LNCAP (cell line): ENCODE measurements around the gene KNDC1.

ENCODE experiments used
- TF ChIP-seq, protein P1 (sequence below): fragments of 450-650 bp; IDR thresholded peaks from 2 replicates; pipeline ENCODE4 v1.5.1; 2017; ENCODE audit warnings: mild to moderate bottlenecking

The KNDC1 gene

DNA sequence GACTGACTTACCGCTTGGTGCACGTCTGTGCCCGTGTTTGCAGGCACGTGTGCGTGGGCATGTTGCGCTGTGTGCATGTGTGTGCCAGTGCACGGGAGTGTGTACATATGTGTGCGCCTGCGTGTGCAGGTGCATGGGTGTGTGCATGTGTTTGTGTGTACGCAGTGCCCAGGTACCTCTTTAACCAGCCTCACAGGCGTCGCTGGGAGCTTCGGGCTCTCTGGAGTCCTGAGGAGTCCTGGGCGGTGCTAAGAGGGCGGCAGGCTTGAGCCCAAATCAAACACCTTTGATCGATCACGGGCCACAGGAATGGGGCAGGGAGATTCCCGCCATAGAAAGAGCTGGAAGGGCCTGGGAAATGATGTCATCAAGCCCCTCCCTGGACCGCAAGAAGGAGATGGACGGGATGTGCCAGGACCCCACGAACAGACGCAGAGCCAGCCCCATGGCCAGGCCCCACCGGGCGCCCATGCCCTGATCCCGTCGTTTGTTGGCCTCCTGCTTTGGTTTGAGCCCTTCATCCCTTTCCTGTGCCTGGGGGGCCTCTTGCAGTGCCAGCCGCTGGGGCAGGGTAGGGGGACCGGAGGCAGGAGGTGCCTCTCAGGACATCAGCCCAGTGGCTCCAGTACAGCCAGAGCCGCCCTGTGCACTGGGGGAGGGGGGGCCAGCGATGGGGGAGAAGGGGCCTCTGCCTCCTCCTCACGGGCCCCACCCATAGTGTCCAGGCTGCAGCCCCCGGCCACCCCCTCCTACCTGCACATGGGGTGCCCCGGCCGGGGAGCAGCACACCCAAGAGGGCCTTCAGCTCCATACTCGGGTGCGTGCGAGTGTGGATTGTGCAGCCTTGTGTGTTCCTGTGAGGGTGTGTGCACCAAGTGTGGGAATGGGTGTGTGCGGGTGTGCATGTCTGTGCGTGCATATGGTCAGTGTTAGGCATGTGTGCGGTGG, 5.8 kb downstream of the KNDC1 start:
- TF ChIP-seq, protein P1, sequence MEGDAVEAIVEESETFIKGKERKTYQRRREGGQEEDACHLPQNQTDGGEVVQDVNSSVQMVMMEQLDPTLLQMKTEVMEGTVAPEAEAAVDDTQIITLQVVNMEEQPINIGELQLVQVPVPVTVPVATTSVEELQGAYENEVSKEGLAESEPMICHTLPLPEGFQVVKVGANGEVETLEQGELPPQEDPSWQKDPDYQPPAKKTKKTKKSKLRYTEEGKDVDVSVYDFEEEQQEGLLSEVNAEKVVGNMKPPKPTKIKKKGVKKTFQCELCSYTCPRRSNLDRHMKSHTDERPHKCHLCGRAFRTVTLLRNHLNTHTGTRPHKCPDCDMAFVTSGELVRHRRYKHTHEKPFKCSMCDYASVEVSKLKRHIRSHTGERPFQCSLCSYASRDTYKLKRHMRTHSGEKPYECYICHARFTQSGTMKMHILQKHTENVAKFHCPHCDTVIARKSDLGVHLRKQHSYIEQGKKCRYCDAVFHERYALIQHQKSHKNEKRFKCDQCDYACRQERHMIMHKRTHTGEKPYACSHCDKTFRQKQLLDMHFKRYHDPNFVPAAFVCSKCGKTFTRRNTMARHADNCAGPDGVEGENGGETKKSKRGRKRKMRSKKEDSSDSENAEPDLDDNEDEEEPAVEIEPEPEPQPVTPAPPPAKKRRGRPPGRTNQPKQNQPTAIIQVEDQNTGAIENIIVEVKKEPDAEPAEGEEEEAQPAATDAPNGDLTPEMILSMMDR: no peak

DNA sequence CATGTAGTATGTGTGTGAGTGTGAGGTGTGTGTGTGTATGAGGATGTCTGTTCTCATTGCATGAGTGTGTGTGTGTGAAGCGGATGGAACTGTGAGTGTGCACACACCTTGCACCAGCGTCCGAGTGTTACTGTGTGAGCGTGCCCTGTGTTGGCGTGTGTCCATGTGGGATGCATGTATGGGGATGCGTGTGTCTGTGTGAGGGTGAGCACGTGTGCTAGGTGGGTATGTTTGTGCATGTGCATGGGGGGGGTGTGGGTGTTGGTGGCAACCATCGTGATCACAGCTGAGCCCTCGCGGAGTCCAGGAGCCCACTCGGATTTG, 6.4 kb downstream of the KNDC1 start:
- TF ChIP-seq, protein P1: no peak

DNA sequence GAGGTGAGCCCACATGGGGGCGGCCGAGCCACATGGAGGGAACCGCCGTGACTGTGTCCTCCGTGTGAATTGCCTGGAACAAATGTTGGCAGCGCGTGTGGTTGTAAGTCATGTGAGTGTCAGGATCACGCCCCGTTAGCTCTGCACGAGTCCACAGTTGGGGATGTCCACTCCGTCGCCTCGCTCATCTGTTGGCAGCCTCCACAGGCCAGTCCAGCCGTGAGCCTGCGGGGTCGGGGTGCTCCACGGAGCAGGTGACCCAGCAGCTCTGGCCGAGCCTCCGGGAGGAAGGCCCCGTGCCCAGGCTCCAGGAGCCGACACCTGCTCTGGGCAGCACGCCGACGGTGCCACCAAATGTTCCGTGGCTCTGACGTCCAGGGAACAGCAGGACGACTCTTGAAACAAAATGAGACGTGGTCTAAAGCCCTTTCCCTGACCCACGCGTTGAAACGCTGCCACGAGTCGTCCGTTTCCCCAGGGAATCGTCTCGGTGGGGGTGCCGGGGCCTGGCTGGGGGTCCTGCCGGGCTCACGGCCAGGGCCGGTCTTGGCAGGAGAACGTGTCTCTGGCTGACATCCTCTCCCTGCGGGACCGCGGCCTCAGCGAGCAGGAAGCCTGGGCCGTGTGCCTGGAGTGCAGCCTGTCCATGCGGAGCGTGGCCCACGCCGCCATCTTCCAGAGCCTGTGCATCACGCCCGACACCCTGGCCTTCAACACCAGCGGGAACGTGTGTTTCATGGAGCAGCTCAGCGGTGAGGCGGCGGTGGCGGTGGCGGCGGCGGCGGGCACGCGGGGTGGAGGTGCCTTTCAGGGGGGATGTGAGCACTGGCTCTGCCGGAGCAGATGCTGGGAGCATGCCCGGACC, 7.0 kb downstream of the KNDC1 start:
- TF ChIP-seq, protein P1: no peak

DNA sequence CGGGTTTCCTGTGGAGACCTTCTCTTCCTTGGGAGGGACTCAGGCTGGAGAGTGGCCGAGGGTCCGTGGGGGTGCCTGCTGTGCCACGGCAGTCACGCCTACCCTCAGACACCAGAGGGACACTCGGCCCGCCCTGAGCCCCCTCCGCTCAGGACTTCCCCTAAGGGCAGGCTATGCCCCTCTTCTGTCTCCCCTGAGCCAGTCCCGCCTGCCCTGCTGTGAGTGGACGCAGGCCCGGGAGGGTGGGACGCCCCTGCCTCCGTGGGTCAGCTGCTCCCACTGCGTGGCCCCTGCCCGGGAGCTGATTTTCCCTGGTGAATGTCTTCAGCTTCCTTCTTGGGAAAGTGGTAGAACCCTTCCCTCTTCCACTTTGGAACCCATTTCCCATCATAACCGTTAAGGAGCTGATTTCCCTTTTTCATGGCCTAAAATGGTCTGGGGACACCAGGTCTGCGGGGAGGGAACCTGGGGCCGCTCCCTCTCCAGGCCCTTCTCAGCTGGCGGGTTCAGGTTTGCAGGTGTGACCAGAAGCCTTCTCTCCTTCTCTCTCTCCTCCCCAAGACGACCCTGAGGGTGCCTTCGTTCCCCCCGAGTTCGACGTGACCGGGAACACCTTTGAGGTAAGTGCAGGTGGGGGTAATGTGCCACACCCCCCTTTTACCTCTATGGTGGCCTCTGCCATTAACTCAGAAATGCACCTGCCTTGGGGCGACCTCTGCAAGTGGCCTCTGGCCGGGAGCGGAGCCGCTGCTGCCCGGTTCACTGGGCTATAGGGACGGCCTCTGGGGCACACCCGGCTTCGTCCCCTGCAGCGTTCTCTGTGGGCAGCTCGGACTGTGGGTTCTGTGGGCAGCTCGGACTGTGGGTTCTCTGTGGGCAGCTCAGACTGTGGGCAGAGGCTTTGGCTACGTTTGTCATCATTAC, 7.9 kb downstream of the KNDC1 start:
- TF ChIP-seq, protein P1: no peak

DNA sequence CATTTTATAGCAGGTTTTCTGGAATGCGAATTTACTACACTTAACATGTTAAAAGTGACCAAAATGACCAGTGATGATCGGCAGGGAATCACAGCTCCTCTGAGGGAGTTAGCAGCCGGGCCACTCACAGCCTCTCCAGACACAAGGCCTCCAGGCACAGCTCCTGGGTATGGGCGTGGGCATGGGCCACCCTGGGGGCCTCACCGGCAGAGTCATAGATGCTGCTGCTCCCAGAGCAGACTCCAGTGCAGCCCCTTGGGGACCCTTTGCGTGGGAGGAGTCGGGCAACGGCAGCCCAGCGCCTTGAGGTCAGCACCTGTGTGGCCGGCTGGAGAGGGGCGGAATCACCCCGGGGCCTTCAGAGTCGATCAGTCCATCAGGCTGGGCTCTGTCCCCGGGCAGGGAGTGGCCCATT, 8.6 kb downstream of the KNDC1 start:
- TF ChIP-seq, protein P1: no peak

DNA sequence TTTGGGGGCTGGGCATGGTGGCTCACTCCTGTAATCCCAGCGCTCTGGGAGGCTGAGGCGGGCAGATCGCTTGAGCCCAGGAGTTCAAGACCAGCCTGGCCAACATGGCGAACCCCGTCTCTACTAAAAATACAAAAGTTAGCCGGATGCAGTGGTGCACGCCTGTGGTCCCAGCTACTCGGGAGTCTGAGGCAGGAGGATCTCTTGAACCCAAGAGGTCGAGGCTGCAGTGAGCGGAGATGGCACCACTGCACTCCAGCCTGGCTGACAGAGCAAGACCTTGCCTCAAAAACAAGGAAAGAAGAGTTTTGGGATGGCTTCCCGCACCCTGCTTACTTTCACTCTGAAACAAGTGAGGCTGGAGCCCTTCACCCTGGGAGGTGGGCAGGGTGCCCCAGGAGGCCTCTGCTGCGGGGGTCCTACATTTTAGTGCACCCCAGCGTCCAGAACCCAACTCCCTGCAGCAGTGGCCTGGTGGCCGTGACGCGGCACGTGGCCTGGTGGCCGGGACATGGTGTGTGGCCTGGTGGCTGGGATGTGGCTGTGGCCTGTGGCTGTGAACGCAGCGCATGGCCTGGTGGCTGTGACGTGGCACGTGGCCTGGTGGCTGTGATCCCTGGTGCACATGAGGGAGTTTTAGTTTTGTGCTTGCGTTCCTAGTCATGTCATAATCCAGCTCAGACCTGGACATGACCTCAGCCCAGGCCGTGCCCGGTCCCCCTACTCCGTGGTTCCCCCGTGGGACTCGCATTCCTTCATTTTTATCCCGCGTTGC, 9.3 kb downstream of the KNDC1 start:
- TF ChIP-seq, protein P1: no peak
